K562 (cell line): ENCODE measurements around the gene TNPO3.

Experiments
- ESRRA ChIP-seq: fragments of 450-650 bp; IDR thresholded peaks from 2 replicates; pipeline ENCODE4 v1.6.1; 2014; ENCODE audit warnings: low read depth, mild to moderate bottlenecking, moderate library complexity, borderline replicate concordance
- POLR2A ChIP-seq: fragments of 450-650 bp; conservative IDR thresholded peaks from 2 replicates; pipeline ENCODE4 v1.6.1; 2016

DNA sequence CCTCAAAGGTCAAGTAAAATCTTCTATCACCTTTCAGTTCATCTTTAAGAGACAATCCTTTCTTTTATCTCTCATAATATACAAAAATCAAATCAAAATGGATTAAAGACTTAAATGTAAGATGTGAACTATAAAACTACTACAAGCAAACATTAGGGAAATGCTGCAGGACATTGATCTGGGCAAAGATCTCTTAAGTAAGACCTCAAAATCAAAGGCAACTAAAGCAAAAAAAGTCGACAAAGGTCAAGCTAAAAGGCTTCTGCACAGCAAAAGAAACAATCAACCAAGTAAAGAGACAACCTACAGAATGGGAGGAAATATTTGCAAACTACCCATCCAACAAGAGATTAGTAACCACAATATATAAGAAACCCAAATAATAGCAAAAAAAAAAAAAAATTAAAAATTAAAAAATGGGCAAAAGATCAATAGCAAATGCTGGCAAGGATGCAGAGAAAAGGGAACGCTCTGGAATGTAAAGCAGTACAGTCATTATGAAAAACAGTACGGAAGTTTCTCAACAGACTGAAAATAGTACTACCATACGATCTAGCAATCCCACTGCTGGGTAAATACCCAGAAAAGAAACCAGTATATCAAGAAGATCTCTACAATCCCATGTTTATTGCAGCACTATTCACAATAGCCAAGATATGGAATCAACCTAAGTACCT lies 41.7 kb downstream of the TNPO3 start:
- TF ChIP-seq ESRRA (no peak), POLR2A (no peak)
